HG03039 (cell line): ENCODE data around the gene PDE4D.
A peak's percentile ranks its signal among the peaks of the same experiment; 100 is the strongest.
"Not testable (repeated sequence)": the region's sequence is repeated elsewhere in the genome, so short reads cannot be mapped to it uniquely, and the experiment has no call there.

Source experiments
- ATAC-seq: cut with Tn5 transposase; IDR thresholded peaks from one replicate; pipeline ENCODE4 v1.9.1; 2021; ENCODE audit warnings: mild to moderate bottlenecking, moderate library complexity; ENCODE audit not compliant: unreplicated experiment

Gene PDE4D

GRCh38 chr5:59711310-59711709 is 182.2 kb downstream of the PDE4D start:
- ATAC-seq: no peak

- no peak for ATAC-seq
These were observed 183.7 kb downstream of the PDE4D start for GRCh38 chr5:59709846-59710245.

- no peak for ATAC-seq
These were observed 184.1 kb downstream of the PDE4D start for GRCh38 chr5:59709346-59709821.

GRCh38 chr5:59704936-59705335 is 188.6 kb downstream of the PDE4D start:
- no peak for ATAC-seq

- no peak for ATAC-seq
These were observed 189.7 kb downstream of the PDE4D start for GRCh38 chr5:59703789-59704188.

- ATAC-seq: no peak
These were observed 195.0 kb downstream of the PDE4D start for GRCh38 chr5:59698207-59699178.

- ATAC-seq: no peak
These were observed 199.1 kb downstream of the PDE4D start for GRCh38 chr5:59694411-59694810.

GRCh38 chr5:59693492-59694309 is 199.8 kb downstream of the PDE4D start:
- ATAC-seq: no peak

- ATAC-seq: peak; percentile 58
These were observed 207.7 kb downstream of the PDE4D start for GRCh38 chr5:59685793-59686192.

GRCh38 chr5:59685191-59685530 is 208.4 kb downstream of the PDE4D start:
- no peak for ATAC-seq

- no peak for ATAC-seq
These were observed 208.9 kb downstream of the PDE4D start for GRCh38 chr5:59684388-59685190.

- ATAC-seq: no peak
These were observed 210.2 kb downstream of the PDE4D start for GRCh38 chr5:59683311-59683710.

GRCh38 chr5:59682542-59682941 is 211.0 kb downstream of the PDE4D start:
- no peak for ATAC-seq

GRCh38 chr5:59678943-59679342 is 214.6 kb downstream of the PDE4D start:
- ATAC-seq: no peak

- ATAC-seq: no peak
These were observed 218.8 kb downstream of the PDE4D start for GRCh38 chr5:59674763-59675162.

GRCh38 chr5:59673438-59674058 is 220.0 kb downstream of the PDE4D start:
- no peak for ATAC-seq

- ATAC-seq: no peak
These were observed 227.0 kb downstream of the PDE4D start for GRCh38 chr5:59666440-59667068.

- ATAC-seq: not testable (repeated sequence)
These were observed 227.7 kb downstream of the PDE4D start for GRCh38 chr5:59665832-59666203.

- ATAC-seq: no peak
These were observed 228.3 kb downstream of the PDE4D start for GRCh38 chr5:59665086-59665831.
